COLO668 (cell line): ENCODE results near the gene BAIAP2.

Experiments used
- DNase-seq: peaks from one replicate; lab custom pipeline; 2025; ENCODE audit not compliant: unreplicated experiment; lab: John Stamatoyannopoulos, UW

BAIAP2 gene

DNA sequence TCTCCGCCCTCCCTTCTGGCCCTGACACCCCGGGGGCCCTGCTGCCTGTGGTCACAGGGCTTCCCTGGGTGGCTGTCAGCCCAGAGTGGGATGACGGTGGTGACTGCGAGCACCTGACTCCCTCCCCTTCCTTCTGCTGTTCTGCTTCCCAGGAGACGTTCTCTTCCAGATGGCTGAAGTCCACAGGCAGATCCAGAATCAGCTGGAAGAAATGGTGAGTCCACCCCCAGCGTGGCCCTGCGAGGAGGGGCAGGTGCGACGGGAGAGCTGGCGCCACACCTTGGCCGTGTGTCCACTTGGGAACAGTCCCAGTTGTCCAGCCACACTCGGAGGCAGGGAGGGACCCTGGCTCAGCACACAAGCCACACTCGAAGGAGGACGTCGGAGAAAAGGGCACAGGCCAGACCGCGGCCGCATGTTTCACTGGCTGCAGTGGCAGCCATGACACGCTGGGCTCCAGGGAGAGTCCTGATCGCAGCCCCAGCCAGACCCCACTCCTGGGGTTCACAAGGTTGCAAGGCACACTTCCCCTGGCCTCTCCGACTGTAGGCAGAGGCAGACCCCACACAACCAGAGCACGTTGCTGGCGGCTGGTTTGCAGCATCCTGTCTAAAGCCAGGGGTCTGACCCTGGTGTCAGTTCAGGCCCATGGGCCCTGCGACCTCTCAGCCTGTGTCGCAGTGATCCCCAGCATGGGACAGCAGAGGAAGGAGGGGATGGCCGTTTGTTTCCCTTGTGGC is 49.9 kb downstream of the BAIAP2 start:
- DNase-seq = no peak

DNA sequence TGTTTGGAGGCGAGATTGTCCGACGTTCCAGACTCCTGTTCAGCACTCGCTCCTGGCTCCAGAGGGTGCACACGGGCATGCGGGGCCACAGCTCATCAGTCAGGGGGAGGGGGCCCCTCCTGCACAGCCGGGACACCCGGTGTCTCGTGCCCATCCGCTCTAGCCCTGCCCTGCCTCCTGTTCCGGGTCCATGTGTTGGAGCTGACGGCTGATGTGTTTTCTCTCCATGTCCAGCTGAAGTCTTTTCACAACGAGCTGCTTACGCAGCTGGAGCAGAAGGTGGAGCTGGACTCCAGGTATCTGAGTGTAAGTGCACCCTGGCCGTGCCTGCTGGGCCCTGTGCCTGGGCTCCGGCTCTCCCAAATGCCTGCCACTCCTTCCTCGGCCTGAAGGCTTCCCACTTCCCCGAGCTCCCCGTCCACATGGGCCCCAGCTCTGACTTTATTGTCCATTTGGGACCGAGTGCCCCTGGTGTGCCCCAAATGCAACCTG is 50.5 kb downstream of the BAIAP2 start:
- no peak for DNase-seq

DNA sequence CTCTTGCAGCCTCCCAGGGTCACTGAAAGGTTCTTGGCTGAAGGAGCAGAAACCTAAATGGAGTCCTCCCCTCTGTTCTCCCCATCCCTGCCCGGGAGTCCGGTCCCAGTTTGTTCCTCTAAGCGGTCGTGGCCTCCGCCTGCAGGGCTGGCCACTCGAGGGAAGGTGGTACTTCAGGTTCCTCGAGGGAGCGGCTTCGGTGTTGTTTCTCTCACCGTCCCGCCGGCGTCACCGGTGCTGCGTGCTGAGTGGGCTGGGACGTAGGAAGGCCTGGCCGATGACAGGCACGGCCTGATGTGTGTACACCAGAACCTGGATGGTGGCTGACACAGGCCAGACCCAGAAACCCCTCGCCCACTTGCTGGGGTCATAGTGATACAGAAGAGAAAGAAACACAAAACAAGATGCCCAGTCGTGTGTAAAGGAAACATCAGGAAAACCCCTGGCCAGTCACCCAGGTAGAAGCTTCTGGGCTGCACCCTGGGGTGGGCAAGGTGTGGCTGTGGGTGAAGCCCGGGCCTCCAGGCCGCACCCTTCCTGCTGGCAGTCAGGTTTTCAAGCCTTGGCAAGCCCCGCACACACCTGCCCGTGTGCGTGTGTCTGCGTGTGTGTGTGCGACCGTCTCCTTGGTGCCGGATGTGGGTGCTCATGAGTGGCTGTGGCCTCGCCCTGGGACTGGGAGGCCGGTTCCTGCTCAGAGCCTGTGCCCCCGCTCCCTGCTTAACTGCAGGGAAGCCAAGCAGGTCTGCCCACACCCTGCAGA is 52.0 kb downstream of the BAIAP2 start:
- DNase-seq = peak; percentile 16

DNA sequence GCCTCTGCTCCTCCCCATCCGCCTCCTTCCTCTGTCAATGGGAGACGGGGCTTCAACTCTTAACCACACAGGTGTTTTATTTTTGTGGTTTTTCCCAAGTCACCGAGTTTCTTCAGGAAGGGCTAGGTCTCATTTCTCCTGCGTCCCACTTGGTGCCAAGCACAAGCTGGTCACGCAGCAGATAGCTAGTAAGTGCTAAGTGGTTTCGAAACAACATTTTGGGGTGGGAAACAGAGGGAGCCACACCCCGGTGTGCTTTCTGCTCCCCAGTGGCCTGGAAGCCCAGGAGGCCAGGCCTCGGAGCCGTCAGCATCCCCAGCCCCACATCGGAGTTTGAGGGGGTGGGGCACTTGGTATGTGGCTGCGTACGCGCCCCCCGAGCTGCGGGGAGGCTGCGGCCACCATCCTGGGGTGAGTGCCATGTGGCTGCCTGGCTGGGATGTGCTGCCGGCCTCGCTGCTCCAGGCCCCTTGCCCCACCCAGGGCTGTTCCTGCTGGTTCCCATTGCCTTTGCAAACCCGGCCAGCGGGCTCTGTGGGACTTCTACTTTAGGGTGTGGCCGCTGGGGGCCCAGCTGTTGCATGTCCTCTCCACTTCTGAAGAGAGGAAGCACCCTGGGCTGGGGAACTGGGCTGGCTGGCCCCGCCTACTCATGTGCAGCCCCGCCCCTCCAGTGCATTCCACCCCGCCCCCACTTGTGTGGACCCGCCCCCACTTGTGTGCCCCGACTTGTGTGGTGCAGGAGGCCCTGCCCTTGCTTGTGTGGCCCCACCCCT is 55.6 kb downstream of the BAIAP2 start:
- DNase-seq = peak; percentile 6

DNA sequence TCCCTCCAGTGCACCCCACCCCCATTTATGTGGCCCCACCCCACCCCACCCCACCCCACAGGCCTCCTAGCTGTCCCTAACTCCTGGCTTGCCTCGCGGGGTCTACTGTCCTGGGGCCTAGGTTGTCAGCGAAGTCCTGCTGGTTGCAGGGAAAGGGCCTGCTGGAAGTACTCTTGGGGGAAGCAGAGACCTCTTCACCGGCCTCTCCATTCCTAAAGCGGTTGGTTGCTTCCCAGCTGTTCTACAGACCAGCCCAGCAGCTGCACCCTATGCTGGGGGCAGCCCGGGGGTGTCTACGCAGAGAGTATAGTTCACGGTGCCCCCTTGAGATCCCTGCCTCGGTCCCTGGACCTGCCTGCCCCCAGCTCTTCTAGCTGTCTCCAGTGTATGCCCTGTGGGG is 56.2 kb downstream of the BAIAP2 start:
- no peak for DNase-seq

DNA sequence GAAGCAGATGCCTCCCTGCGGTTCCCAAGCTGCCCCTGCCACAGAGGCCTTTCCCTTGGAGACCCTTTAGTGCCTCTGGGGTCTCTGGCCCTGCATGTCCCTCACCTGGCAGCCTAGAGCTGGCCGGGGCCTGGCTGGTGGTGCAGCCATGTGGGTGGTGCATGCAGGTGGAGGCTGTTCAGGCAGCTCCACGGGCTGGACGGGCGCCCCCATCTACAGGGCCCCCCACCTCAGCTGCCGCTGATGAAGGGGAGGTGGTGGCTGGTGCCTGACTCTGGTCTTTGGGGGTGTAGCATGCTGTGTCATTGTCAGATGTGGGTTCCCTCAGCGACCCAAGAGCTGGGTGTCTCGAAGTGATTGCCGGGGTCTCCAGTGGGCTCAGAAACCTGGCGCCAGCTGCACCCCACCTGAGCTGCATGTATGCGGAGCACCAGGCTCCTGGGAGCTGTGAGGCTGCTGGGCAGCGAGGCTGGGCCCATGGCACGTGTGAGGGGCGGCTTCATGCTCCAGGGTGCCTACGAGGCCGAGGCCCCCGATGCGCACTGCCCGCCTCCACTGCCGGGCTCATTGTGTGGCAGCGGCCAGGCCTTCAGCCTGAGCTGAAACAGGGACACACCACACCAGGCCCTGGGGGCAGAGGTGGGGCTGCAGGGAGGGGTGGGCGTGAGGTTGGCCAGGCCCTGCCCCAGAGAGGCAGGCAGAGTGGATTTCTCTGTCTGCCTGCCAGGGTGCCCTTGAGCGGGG is 57.0 kb downstream of the BAIAP2 start:
- DNase-seq = no peak

DNA sequence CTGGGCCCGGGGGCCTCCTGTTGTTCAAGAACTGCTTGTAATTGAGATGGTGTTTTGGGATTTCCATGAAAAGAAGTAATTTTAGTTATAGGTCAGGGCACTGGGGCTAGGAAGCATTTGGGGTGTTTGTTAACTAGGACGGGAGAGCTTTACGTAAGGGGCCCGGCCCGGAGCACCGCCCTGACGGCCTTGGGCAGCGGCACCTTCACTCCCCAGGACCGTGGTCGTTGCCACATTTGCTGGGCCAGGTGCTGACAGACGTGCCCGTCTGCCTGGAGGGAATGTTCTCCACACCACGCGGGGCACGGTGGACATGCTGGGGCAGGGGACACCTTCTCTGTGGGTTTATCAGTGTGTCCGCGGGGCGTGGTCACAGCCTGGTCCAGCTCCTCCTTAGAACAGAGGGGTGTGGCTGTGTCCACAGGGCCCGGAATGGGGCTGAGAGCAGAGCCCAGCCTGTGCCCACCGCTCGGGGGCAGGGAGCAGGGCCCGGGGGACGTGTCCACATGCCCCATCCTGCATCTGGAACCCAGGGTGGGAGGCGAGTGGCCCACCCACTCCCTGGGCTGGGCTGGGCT is 57.7 kb downstream of the BAIAP2 start:
- DNase-seq = no peak

DNA sequence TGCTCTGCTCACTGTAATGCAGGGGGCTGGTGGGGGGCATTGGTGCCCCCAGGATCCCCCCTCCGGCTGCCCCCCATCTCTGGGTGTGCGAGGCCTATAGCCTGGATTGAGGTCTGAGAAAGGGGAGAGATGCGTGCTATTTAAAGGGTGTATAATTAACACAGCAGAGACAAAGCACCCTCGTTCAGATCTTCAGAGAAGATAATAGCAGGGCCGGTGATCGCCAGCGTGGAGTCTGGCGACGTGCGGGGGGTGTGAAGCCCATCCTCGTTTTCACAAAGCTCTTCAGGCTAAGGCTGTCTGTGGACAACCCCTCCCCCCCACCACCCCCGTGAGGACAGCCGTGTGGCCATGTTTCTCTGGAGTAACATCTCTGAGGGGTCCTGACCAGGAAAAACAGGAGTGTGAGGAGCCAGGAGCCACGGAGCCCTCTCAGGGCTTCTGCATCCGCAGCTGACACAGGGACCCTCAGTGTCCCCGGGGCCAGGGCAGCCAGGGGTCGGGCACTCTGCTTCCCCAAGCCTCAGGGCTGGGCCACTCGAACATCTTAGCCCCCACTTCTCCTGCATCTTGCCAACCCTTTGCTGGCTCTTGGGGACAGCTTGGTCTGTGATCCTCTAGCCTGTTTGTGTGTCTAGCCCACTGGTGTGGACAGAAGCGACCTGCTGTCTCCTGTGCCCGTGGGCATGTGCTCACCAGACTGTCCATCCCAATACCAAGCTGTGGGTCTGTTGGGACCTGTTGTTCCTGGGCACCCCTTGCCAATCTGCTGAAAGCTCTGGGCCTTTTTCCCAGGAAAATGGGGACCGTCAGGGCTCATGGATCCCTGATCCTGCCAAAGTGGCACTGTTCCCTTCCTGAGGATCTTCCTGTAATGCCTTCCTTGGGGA is 58.9 kb downstream of the BAIAP2 start:
- no peak for DNase-seq

DNA sequence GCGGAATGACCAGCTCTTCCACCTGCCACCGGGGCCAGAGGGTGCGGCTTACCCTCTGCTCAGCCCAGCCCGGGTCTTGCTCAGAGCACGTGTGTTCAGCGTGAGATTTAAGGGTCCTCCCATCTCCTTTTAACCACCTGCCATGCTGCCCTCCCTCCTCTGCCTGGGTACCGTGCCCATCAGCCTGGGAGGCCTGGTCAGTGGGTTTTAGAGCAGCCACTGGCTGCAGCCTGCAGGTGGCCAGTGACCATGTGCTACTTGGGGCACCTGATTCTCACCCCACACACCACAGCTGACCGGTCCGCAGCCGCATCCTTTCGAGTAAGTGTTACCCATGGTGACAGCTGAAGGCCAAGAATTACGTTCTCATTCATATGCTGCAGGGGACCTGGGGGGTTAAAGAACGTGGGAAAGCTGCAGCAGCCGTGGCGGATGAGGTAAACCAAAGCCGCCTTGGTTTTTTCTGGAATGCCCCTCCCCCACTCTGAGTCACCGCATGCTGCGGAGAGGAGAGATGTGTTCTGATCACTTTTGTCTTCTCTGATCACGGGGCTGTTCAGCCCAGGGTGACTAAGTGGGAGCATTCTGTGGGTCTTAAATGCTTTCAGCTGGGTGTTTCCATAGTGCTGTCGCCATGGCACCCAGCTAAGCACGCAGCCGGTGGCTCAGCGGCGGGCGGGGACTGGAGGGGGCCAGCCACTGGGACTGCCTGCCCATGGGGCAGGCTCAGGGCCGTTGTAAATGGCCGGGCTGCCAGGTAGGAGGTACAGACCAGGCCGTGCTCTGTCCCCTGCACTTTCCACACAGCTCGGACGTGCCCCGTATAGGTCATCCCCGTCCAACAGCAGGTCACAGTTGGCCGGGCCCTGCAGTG is 59.8 kb downstream of the BAIAP2 start:
- peak; percentile 87 for DNase-seq

DNA sequence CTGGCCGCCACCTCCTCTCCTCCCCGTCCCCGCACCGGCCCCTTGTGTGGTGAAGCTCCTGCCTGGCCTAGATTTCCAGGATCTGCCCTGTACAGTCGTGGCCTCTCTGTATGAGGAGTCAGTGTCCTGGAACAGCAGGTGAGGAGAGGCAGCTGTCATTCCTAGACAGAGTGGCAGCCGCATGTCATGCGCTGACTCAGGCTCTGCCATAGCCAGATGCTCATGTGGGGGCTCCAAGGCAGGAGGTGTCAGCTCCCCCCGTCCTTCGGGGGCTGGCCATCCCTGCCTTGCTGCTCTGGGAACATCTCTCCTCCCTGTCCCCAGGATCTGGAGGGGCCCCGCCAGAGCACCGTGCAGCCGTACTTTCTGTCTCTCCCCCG is 60.4 kb downstream of the BAIAP2 start:
- DNase-seq = peak; percentile 57

DNA sequence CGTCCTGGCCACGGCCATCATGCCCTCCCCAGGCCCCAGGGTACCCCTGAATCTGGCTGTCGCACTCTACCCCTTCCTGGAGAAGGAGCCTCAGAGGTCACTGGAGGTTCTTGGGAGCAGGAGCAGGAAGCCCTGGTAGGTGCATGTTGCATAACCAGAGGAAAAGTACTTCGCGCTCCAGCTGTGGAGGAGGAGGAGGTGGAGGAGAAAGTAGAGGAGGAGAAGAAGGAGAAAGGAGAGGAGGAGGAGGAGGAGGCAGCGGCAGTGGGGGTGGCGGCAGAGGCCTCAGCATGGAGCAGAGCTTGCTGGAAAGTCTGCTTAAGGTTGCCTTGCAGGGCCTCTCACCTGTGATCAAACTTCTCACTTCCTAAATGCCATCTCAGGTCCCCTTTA is 61.8 kb downstream of the BAIAP2 start:
- DNase-seq = no peak

DNA sequence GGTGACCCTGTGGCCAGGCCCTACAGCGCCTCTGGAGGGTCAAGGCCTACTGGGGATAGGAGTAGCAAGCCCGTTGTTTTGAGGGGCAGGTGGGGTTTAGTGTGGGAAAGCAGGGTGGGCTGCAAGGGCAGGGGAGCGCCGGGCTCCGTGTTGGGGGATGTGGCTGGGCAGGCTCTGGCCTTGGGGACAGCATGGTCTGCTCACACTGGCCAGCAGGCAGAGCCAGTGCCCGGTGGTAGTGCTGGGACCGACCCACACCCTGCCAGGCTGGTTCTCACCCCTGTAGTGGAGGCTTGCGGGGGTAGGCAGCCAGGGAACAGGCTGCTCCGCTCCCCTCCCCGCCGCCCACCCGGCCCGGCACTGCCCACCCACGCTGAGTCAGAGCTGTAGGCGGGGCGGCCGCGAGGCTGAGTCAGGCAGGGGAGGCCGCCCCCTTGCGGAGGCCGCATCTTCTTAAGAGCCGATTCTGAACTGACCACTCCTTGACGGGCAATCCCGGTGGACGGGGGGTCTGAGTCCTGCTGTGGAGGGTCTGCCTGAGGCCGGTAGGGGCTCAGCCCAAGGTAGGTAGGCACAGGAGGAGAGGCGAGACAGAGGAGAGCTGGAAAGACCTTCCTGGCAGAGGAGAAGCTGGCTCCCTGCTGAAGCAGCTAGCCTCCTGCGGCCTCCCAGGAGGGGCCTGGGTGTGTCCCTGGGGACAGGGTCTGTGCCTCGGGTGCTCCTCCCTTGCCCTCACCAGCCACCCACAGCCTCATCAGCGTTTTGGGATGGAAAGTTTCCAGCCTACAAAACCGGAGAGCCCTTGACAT is 62.4 kb downstream of the BAIAP2 start:
- no peak for DNase-seq

DNA sequence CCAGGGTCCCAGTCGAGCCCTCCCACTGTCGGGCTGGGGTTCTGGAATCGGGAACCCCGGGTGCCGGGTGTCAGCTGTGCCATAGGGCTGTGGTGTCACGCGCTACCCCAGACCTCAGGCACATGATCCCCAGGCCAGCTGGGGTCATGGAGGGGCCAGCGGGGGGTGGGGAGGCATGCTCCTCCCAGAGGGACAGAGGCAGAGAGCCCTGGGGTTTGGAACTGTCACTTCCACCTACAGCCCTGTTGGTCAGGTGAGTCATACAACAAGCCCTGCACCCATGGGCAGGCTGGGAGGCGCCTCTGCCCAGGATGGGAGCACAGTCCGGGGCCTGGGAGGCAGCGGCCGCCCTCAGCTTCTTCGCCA is 63.0 kb downstream of the BAIAP2 start:
- peak; percentile 2 for DNase-seq

DNA sequence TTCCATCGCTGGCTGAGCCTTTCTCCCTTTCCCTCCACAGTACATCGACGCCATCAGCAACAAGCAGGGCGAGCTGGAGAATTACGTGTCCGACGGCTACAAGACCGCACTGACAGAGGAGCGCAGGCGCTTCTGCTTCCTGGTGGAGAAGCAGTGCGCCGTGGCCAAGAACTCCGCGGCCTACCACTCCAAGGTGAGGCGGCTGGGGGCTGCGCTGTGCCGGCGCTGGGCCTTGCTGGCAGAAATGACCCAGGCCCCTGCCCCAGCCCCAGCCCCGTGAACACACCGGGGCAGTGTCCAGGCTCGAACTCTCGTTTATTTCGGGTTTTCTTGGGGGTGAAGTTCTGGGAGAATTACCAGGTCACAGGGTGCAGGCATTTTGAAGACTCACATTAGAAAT is 64.9 kb downstream of the BAIAP2 start:
- no peak for DNase-seq

DNA sequence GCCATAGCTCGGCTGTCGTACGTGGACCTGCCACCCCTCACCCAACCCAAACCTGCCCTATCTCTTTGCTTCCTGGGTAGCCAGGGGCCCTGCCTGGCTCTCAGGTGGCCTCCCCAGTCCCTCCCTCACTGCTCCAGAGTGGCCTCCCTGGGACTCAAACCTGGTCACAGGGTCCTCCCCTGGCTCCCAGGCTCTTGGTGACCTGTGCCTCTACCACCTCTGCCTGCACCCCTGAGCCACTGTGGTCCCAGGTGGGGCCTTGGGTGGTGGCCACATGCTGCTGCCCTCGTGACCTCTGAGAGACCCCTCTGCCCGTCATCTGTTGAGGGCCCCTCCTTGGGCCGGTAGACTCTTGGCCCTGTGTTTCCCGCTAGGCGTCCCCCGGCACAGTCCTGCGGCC is 65.7 kb downstream of the BAIAP2 start:
- DNase-seq = no peak

DNA sequence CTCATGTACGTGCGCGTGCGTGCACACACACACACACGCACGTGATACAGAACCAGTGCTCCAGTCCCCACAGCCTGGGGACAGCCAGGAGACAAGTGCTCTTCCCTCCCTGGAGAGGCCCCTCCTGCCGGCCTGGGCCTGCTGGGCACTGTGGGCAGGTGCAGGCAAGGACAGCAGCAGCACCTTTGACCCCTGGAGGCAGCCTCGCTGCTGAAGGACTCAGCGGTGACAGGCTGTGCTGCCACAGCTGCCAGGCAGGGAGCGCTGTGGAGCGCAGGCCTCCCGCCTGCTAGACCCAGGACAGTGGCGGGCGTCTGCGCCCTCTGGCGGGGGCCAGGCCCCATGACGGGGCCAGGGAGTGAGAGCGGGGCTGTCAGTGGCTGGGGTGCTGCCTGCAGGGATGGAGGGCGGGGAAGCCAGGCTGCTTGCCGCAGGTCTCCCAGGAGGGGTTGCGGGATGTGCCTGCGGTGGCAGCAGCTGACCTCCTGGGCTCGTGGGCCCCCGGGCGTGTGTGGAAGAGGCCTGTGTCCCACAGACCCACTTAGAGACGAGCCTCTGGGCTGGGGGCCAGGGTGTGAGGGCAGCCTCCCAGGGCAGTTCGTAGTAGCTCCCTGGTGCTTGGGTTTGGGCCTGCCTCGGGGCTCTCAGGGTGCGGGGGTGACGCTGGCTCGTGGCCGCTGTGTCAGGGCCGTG is 66.8 kb downstream of the BAIAP2 start:
- peak; percentile 74 for DNase-seq

DNA sequence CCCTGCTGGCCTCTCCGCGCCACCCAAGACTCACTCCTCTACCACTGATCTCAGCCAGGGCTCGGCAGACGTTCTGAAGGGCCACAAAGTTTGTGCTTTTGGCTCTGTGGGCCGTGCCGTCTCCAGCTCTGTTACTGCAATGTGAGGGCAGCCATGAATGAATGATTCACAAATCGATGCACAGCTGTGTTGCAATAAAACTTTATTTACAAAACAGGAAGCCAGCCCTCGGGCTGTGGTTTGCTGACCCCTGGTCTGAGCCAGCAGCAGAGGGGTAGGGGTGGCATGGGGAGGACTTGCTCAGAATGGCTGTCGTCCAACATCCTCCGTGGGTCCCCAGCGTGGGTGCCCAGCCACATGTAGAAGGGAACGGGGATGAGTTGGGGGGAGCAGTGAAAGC is 67.4 kb downstream of the BAIAP2 start:
- DNase-seq = no peak
